ENCODE measurements around the gene ACTR3.
"Not testable (repeated sequence)": the region's sequence is repeated elsewhere in the genome, so short reads cannot be mapped to it uniquely, and the experiment has no call there.

The ACTR3 gene

GRCh38 chr2:113889471-113890252 lies at the start of gene ACTR3:
ACTR3 (plus strand) TSS chr2:113890089; CDS start chr2:113890280, 191 bp downstream.
- DNase-seq = peak; percentile 98

- DNase-seq = no peak
Observed at GRCh38 chr2:113840518-113840917, 49.4 kb upstream of the ACTR3 start.

- no peak for DNase-seq
Observed at GRCh38 chr2:113842919-113843736, 46.8 kb upstream of the ACTR3 start.

GRCh38 chr2:113843737-113844050 lies 46.2 kb upstream of the ACTR3 start:
- DNase-seq = not testable (repeated sequence)

GRCh38 chr2:113845261-113845660 lies 44.6 kb upstream of the ACTR3 start:
- no peak for DNase-seq

- not testable (repeated sequence) for DNase-seq
Observed at GRCh38 chr2:113845796-113846195, 44.1 kb upstream of the ACTR3 start.

GRCh38 chr2:113846429-113846828 lies 43.5 kb upstream of the ACTR3 start:
- no peak for DNase-seq

GRCh38 chr2:113847144-113847543 lies 42.7 kb upstream of the ACTR3 start:
- no peak for DNase-seq

- no peak for DNase-seq
Observed at GRCh38 chr2:113848758-113849415, 41.0 kb upstream of the ACTR3 start.

- no peak for DNase-seq
Observed at GRCh38 chr2:113850687-113851086, 39.2 kb upstream of the ACTR3 start.

- DNase-seq = no peak
Observed at GRCh38 chr2:113851640-113852039, 38.2 kb upstream of the ACTR3 start.

- no peak for DNase-seq
Observed at GRCh38 chr2:113854208-113854607, 35.7 kb upstream of the ACTR3 start.

GRCh38 chr2:113854970-113855740 lies 34.7 kb upstream of the ACTR3 start:
- no peak for DNase-seq

- DNase-seq = no peak
Observed at GRCh38 chr2:113857464-113857863, 32.4 kb upstream of the ACTR3 start.

GRCh38 chr2:113858764-113859163 lies 31.1 kb upstream of the ACTR3 start:
- DNase-seq = no peak

GRCh38 chr2:113861740-113862139 lies 28.1 kb upstream of the ACTR3 start:
- no peak for DNase-seq

- no peak for DNase-seq
Observed at GRCh38 chr2:113863144-113863543, 26.7 kb upstream of the ACTR3 start.

GRCh38 chr2:113867571-113867970 lies 22.3 kb upstream of the ACTR3 start:
- DNase-seq = peak; percentile 47 to 82

GRCh38 chr2:113869253-113869652 lies 20.6 kb upstream of the ACTR3 start:
- no peak for DNase-seq

- DNase-seq = no peak
Observed at GRCh38 chr2:113872201-113872600, 17.7 kb upstream of the ACTR3 start.

GRCh38 chr2:113873867-113874266 lies 16.0 kb upstream of the ACTR3 start:
- DNase-seq = peak in 1 of 2 experiments; percentile 44

GRCh38 chr2:113875135-113875534 lies 14.8 kb upstream of the ACTR3 start:
- DNase-seq = no peak
